Fibroblast of lung (primary cell): ENCODE data around the gene PTTG1IP2.

Source experiments
- CTCF ChIP-seq, 2 donors: IDR thresholded peaks in 1 of 2; conservative IDR thresholded peaks in 1 of 2; 1 replicate in 1 of 2; 2 replicates in 1 of 2; pipeline ENCODE4 v1.5.1; 2011 to 2012; ENCODE audit warnings: low read length in 2 of 2, control low read depth in 1 of 2, inconsistent platforms in 1 of 2, low read depth in 1 of 2, mild to moderate bottlenecking in 1 of 2
- EZH2 ChIP-seq: IDR thresholded peaks from 2 replicates; pipeline ENCODE4 v1.5.1; 2012; ENCODE audit warnings: low read length, control low read depth, mild to moderate bottlenecking; ENCODE audit errors: missing control alignments

DNA sequence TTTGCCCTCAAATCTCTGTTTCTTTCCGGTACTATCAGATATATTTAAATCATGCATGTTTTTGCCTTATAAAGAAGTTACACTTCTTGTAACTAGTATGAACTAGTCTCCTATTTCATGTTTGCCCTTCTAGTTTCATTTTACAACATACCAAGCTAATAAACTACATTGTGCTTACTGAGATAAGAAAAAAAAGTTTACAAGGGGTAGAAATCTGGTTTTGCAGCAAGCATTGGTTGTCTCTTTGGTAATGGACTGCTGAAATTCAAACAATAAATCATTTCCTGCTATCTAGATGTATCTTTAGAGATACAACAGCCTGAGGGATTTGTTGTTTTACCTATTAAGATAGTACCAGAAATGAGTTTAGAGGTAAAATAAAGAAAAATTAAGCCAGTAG is 18.8 kb downstream of the PTTG1IP2 start:
- TF ChIP-seq CTCF (conservative IDR thresholded peaks at IDR 0.05 in 1 of 2, IDR thresholded peaks at IDR 0.05 in 1 of 2; ENCODE audit: low read depth in 1 of 2, low read length in 2 of 2) (no peak), EZH2 (no peak)
